Smooth muscle cell (in vitro differentiated cells): ENCODE data around the gene DLG3. TPM values are rescaled to one million over a fixed set of nuclear protein-coding genes. Genes with fewer than 3 reads are reported as not detected.

ENCODE experiments used
- DNase-seq: peaks from one replicate; lab custom pipeline; 2025; ENCODE audit not compliant: unreplicated experiment; lab: John Stamatoyannopoulos, UW
- H2AFZ ChIP-seq: fragments of 200-600 bp; sonication (generic); 2 replicates; pipeline ENCODE4 v1.6.0; 2016; ENCODE audit warnings: antibody characterized with exemption, low read depth, mild to moderate bottlenecking
- H3F3A ChIP-seq: fragments of 200-600 bp; sonication (generic); 2 replicates; pipeline ENCODE4 v1.6.0; 2017; ENCODE audit warnings: antibody characterized with exemption, low read depth
- H3K27ac ChIP-seq: fragments of 200-600 bp; sonication (generic); 2 replicates; pipeline ENCODE4 v1.5.1; 2016; ENCODE audit warnings: low read depth, mild to moderate bottlenecking
- H3K27me3 ChIP-seq: fragments of 200-600 bp; sonication (generic); 2 replicates; pipeline ENCODE4 v1.6.1; 2016; ENCODE audit warnings: low read depth, mild to moderate bottlenecking
- H3K36me3 ChIP-seq: fragments of 200-600 bp; sonication (generic); 2 replicates; pipeline ENCODE4 v1.5.1; 2016; ENCODE audit warnings: low read depth
- H3K4me1 ChIP-seq: fragments of 200-600 bp; sonication (generic); 2 replicates; pipeline ENCODE4 v1.5.1; 2016; ENCODE audit warnings: low read depth
- H3K4me2 ChIP-seq: fragments of 200-600 bp; sonication (generic); 2 replicates; pipeline ENCODE4 v1.6.0; 2016; ENCODE audit warnings: mild to moderate bottlenecking
- H3K4me3 ChIP-seq: fragments of 200-600 bp; sonication (generic); 2 replicates; pipeline ENCODE4 v1.5.1; 2016; ENCODE audit warnings: mild to moderate bottlenecking
- H3K79me2 ChIP-seq: fragments of 200-600 bp; sonication (generic); 2 replicates; pipeline ENCODE4 v1.6.0; 2016; ENCODE audit warnings: low read depth, mild to moderate bottlenecking
- H3K9ac ChIP-seq: fragments of 200-600 bp; sonication (generic); 2 replicates; pipeline ENCODE4 v1.6.0; 2016; ENCODE audit warnings: low read depth
- H3K9me3 ChIP-seq: fragments of 200-600 bp; sonication (generic); replicated peaks from 2 replicates; pipeline ENCODE4 v1.5.1; 2016; ENCODE audit warnings: low read depth
- H4K20me1 ChIP-seq: fragments of 200-600 bp; sonication (generic); 2 replicates; pipeline ENCODE4 v1.6.0; 2016; ENCODE audit warnings: low read depth
- WGBS: methylation state at CpG from one replicate; pipeline ENCODE4 v1.1.7; 2016; ENCODE audit warnings: low lambda C conversion rate; 5-methylcytosine and 5-hydroxymethylcytosine counted together
- polyA plus RNA-seq: library from polyadenylated mRNA; unstranded; fragments of >200 nt; fragmentation: Nextera tagmentation; extraction: Ambion mirVana; gene quantifications from 2 replicates; pipeline ENCODE4 v1.2.1, GENCODE V29; 2016
- total RNA-seq: library from RNA; depleted of rRNA; stranded (reverse); fragments of >200 nt; gene quantifications from 2 replicates; pipeline ENCODE4 v1.2.3, GENCODE V29; 2014
- TF ChIP-seq, protein P1 (sequence below): fragments of 200-600 bp; sonication (generic); IDR thresholded peaks from 2 replicates; pipeline ENCODE4 v1.5.1; 2017; ENCODE audit warnings: borderline replicate concordance, mild to moderate bottlenecking, antibody characterized with exemption; ENCODE audit not compliant: insufficient read depth, poor library complexity, severe bottlenecking

Gene DLG3
- total and polyA plus RNA-seq, 2 experiments from 2014 or later, result 14.5 to 39.6 TPM

DNA sequence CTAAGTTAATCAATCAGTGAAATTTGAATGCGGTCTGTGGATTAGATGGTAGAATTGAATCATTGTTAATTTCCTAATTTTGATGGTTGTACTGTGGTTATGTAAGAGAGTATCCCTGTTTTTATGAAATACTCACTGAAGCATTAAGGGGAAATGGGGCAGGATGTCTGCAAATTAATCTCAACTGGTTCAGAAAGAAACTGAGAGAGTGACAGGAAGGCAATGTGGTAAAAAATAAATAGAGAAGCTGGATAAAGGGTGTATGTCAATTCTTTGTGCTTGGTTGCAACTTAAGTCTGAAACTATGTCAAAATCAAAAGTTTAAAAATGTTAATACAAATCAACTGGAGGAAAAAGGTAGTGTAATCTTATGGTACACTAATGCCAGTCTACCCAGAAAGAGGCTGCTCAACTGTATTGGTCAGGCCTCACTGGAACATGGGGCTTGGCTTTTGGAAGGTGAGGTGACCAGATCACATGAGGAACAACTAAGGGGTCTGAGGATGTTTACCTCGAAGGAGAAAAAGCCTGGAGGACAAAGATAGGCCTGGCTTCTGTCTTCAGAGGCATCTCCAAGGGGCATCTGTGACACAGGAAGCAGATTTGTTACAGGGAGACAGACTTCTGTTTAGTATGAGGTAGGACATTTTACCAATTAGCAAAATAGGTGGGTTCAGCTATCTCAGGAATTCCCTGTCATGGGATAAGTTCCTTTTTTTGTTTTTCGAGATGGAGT lies 83.1 kb downstream of the DLG3 start:
- Histone ChIP-seq H3K27me3 (no peaks in the 10 kb centered on the region), H3K27ac (no peak overlapping the region), H3K4me2 (no peak overlapping the region), H3K9ac (no peak overlapping the region), H3K4me3 (no peak overlapping the region), H3K4me1 (no peaks in the 10 kb centered on the region), H3K79me2 (no peaks in the 10 kb centered on the region), H2AFZ (no peak overlapping the region), H3K36me3 (no peaks in the 10 kb centered on the region), H3K9me3 (no peaks in the 10 kb centered on the region), H4K20me1 (no peaks in the 10 kb centered on the region), H3F3A (no peaks in the 10 kb centered on the region)
- TF ChIP-seq, protein P1, sequence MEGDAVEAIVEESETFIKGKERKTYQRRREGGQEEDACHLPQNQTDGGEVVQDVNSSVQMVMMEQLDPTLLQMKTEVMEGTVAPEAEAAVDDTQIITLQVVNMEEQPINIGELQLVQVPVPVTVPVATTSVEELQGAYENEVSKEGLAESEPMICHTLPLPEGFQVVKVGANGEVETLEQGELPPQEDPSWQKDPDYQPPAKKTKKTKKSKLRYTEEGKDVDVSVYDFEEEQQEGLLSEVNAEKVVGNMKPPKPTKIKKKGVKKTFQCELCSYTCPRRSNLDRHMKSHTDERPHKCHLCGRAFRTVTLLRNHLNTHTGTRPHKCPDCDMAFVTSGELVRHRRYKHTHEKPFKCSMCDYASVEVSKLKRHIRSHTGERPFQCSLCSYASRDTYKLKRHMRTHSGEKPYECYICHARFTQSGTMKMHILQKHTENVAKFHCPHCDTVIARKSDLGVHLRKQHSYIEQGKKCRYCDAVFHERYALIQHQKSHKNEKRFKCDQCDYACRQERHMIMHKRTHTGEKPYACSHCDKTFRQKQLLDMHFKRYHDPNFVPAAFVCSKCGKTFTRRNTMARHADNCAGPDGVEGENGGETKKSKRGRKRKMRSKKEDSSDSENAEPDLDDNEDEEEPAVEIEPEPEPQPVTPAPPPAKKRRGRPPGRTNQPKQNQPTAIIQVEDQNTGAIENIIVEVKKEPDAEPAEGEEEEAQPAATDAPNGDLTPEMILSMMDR, result no peak
- 72% methylated on average over 3 of the region's 3 CpGs for WGBS
- no peak for DNase-seq

DNA sequence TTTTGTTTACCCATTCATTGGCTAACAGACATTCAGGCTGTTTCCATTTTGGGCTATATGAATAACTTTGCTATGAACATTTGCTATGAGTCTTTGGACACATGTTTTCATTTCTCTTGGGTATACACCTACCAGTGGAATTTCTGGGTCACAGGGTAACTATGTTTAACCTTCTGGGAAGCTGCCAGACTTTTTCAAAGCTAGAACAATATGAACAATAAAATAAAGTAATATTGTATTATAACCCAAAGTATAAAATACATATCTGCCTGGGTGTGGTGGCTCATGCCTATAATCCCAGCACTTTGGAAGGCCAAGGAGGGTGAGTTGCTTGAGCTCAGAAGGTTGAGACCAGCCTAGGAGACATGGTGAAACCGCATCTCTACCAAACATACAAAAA lies 90.6 kb downstream of the DLG3 start:
- Histone ChIP-seq H3K9me3 (no peaks in the 10 kb centered on the region), H3K27ac (no peak overlapping the region), H3K9ac (no peak overlapping the region), H4K20me1 (no peaks in the 10 kb centered on the region), H3K4me3 (no peak overlapping the region), H3K4me2 (no peak overlapping the region), H3F3A (no peaks in the 10 kb centered on the region), H3K79me2 (no peaks in the 10 kb centered on the region), H3K36me3 (no peaks in the 10 kb centered on the region), H3K4me1 (no peaks in the 10 kb centered on the region), H2AFZ (no peak overlapping the region), H3K27me3 (no peaks in the 10 kb centered on the region)
- WGBS, result 59% methylated on average over 1 of the region's 1 CpG
- TF ChIP-seq, protein P1, result no peak
- DNase-seq, result no peak

DNA sequence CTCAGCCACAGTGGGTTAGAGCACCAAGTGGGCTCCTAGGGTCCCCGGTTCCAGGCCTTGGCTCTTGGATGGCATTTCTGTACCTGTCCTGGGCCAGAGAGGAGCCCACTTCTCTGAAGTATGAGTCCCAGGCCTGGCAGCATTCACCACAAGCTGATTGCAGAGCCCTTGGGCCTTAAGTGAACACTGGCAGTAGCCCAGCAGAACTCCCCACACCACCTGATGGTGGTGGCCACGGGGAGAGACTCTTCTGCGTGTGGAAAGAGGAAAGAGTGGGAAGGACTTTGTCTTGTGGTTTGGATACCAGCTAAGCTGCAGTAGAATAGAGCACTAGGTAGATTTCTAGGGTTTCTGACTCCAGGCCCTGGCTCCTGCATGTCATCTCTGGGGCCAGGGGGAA lies 104.8 kb downstream of the DLG3 start:
- Histone ChIP-seq H3K9ac (no peak overlapping the region), H2AFZ (no peak overlapping the region), H3K79me2 (no peaks in the 10 kb centered on the region), H3K27ac (no peak overlapping the region), H3K27me3 (no peaks in the 10 kb centered on the region), H3K4me3 (no peak overlapping the region), H3K9me3 (no peaks in the 10 kb centered on the region), H3K4me2 (no peak overlapping the region), H3F3A (no peaks in the 10 kb centered on the region), H3K36me3 (no peaks in the 10 kb centered on the region), H3K4me1 (no peaks in the 10 kb centered on the region), H4K20me1 (no peaks in the 10 kb centered on the region)
- TF ChIP-seq, protein P1, result no peak
- 65% methylated on average over 3 of the region's 3 CpGs for WGBS
- DNase-seq, result no peak
